ENCODE data around the gene SARDH. TPM values are rescaled to one million over a fixed set of nuclear protein-coding genes. Genes with fewer than 3 reads are reported as not detected.

SARDH gene
- total RNA-seq, 1 experiment from 2014 or later = 9.9 TPM

- BruUV-seq (replicated peaks) = no TSS peak
- no peaks in the 10 kb centered on the region for H3F3A ChIP-seq (ENCODE audit: insufficient read depth, low read depth)
- no peak overlapping the region for H3K4me3 ChIP-seq
- H3K4me2 ChIP-seq = no peak overlapping the region
- TF ChIP-seq EZH2 (IDR thresholded peaks at IDR 0.05; ENCODE audit: low read depth) = no peak
- TF ChIP-seq, protein P1, sequence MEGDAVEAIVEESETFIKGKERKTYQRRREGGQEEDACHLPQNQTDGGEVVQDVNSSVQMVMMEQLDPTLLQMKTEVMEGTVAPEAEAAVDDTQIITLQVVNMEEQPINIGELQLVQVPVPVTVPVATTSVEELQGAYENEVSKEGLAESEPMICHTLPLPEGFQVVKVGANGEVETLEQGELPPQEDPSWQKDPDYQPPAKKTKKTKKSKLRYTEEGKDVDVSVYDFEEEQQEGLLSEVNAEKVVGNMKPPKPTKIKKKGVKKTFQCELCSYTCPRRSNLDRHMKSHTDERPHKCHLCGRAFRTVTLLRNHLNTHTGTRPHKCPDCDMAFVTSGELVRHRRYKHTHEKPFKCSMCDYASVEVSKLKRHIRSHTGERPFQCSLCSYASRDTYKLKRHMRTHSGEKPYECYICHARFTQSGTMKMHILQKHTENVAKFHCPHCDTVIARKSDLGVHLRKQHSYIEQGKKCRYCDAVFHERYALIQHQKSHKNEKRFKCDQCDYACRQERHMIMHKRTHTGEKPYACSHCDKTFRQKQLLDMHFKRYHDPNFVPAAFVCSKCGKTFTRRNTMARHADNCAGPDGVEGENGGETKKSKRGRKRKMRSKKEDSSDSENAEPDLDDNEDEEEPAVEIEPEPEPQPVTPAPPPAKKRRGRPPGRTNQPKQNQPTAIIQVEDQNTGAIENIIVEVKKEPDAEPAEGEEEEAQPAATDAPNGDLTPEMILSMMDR (conservative IDR thresholded peaks at IDR 0.05) = no peak
- intact Hi-C loops (cut with micrococcal nuclease; ENCODE audit: unreplicated experiment) = no loop called here
- no peaks in the 10 kb centered on the region for H3K4me1 ChIP-seq (replicated peaks; ENCODE audit: insufficient read depth)
- H3K9me3 ChIP-seq (ENCODE audit: insufficient read depth, low read depth) = no peaks in the 10 kb centered on the region
- no peaks in the 10 kb centered on the region for H3K79me2 ChIP-seq (ENCODE audit: low read depth)
- peaks cover 96% of the 10 kb centered on the region for H3K27me3 ChIP-seq (ENCODE audit: insufficient read depth, low read depth)
- POLR2A ChIA-PET (ENCODE audit: unreplicated experiment) = no interaction called here
- CTCF ChIA-PET = no interaction called here
- H3K27ac ChIP-seq = no peak overlapping the region
- no peak overlapping the region for H2AFZ ChIP-seq
- no peaks in the 10 kb centered on the region for H3K9me2 ChIP-seq (ENCODE audit: insufficient read depth)
- no peaks in the 10 kb centered on the region for H3K36me3 ChIP-seq (ENCODE audit: low read depth)
- H4K20me1 ChIP-seq (ENCODE audit: insufficient read depth) = no peaks in the 10 kb centered on the region
- no peak for DNase-seq
Measured at GRCh38 chr9:133631111-133631510, 107.0 kb downstream of the SARDH start.

- BruUV-seq (replicated peaks) = no TSS peak
- ChIA-PET POLR2A (ENCODE audit: unreplicated experiment) (no interaction called here), CTCF (no interaction called here)
- H3K27ac ChIP-seq = no peak overlapping the region
- no peaks in the 10 kb centered on the region for H3K4me1 ChIP-seq (replicated peaks; ENCODE audit: insufficient read depth)
- DNase-seq = no peak
- H3K9me2 ChIP-seq (ENCODE audit: insufficient read depth) = no peaks in the 10 kb centered on the region
- H3K4me3 ChIP-seq = no peak overlapping the region
- H2AFZ ChIP-seq = no peak overlapping the region
- intact Hi-C loops (cut with micrococcal nuclease; ENCODE audit: unreplicated experiment) = no loop called here
- no peaks in the 10 kb centered on the region for H4K20me1 ChIP-seq (ENCODE audit: insufficient read depth)
- H3K27me3 ChIP-seq (ENCODE audit: insufficient read depth, low read depth) = peaks cover 93% of the 10 kb centered on the region
- TF ChIP-seq, protein P1 (conservative IDR thresholded peaks at IDR 0.05) = no peak
- TF ChIP-seq EZH2 (IDR thresholded peaks at IDR 0.05; ENCODE audit: low read depth) = no peak
- H3K36me3 ChIP-seq (ENCODE audit: low read depth) = no peaks in the 10 kb centered on the region
- H3K9me3 ChIP-seq (ENCODE audit: insufficient read depth, low read depth) = no peaks in the 10 kb centered on the region
- H3K4me2 ChIP-seq = no peak overlapping the region
- no peaks in the 10 kb centered on the region for H3K79me2 ChIP-seq (ENCODE audit: low read depth)
- H3F3A ChIP-seq (ENCODE audit: insufficient read depth, low read depth) = no peaks in the 10 kb centered on the region
Measured at GRCh38 chr9:133629221-133630110, 108.7 kb downstream of the SARDH start.

DNA sequence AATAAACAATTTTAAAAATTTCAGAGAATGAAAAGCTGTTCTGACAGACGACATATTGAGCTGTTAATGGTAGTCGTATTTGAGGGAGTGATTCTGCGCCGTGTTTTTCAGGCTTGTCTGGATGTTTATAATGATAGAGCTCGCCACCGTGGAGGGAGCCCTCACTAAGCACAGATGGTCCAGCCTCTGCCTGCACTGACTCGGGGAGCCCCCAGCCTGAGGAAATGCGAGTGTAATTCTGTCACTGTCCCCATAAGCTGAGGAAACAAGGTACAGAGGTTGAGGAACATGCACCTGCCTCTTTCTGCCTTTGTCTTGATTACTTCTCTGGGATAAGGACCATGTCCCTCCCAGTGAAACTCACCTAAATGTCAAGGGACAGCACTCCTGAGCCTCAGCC lies 109.4 kb downstream of the SARDH start:
- H3K4me1 ChIP-seq (replicated peaks; ENCODE audit: insufficient read depth) = no peaks in the 10 kb centered on the region
- intact Hi-C loops (cut with micrococcal nuclease; ENCODE audit: unreplicated experiment) = no loop called here
- ChIA-PET CTCF (no interaction called here), POLR2A (ENCODE audit: unreplicated experiment) (no interaction called here)
- no peaks in the 10 kb centered on the region for H3K9me3 ChIP-seq (ENCODE audit: insufficient read depth, low read depth)
- H3F3A ChIP-seq (ENCODE audit: insufficient read depth, low read depth) = no peaks in the 10 kb centered on the region
- no peak for DNase-seq
- H3K79me2 ChIP-seq (ENCODE audit: low read depth) = no peaks in the 10 kb centered on the region
- BruUV-seq (replicated peaks) = no TSS peak
- no peak overlapping the region for H3K4me2 ChIP-seq
- no peak overlapping the region for H3K4me3 ChIP-seq
- H3K27me3 ChIP-seq (ENCODE audit: insufficient read depth, low read depth) = peaks cover 92% of the 10 kb centered on the region
- H4K20me1 ChIP-seq (ENCODE audit: insufficient read depth) = no peaks in the 10 kb centered on the region
- no peaks in the 10 kb centered on the region for H3K36me3 ChIP-seq (ENCODE audit: low read depth)
- H3K27ac ChIP-seq = no peak overlapping the region
- H3K9me2 ChIP-seq (ENCODE audit: insufficient read depth) = no peaks in the 10 kb centered on the region
- no peak for TF ChIP-seq EZH2 (IDR thresholded peaks at IDR 0.05; ENCODE audit: low read depth)
- TF ChIP-seq, protein P1 (conservative IDR thresholded peaks at IDR 0.05) = no peak
- H2AFZ ChIP-seq = no peak overlapping the region

Measured in PC-9 (cell line).